ENCODE results near the gene DCN.

The DCN gene

DNA sequence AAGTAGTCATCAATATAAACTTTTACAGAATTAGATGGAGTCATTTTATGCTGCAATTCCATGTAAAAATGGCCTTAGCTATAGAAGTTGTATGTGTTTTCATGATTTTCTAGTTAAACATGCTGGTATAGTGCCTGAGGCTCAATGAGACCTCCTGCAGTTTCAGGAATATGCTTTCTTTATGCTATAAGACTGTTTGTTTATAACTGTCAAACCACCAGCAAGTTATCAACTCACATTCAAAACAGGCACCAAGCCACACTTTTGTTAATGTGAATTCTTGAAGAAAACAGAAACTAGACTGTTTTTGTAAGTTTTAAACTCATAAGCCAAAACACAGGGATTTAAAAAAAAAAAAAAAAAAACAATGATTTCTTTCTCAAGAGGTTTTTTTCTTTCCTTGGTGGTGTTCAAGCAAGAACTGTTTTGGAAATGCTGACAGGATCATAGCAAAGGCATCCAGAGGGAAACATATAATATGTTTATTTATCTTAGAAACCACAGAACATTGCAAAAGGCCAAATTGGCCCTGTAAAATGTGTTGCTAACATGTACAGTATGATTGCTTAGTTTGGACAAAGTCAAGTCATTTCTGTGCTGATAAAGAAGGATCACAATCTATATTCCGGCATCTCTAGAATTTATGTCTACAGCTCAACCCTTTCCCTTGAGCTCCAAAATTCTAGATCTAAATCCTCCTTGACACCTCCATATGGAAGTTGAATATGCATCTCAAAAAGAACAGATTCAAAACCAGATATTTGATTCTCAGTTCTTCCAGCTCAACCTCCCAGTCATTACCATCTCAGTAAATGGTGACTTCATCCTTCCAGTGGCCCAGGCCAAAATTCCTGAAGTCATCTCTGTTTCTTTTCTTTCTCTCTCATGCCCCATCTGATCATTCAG lies 42.3 kb downstream of the DCN start:
- ATAC-seq (ENCODE audit: low read depth) (no peak), DNase-seq (ENCODE audit: low spot score in 2 of 2) (no peak)
- no peak overlapping the region for H3K4me3 Mint-ChIP-seq
- H3K4me1 Mint-ChIP-seq, result no peaks in the 10 kb centered on the region
- H3K27me3 Mint-ChIP-seq, result peaks cover 7% of the 10 kb centered on the region
- H3K36me3 Mint-ChIP-seq, result no peaks in the 10 kb centered on the region
- H3K27ac Mint-ChIP-seq, result no peak overlapping the region
- no peaks in the 10 kb centered on the region for H3K9me3 Mint-ChIP-seq

DNA sequence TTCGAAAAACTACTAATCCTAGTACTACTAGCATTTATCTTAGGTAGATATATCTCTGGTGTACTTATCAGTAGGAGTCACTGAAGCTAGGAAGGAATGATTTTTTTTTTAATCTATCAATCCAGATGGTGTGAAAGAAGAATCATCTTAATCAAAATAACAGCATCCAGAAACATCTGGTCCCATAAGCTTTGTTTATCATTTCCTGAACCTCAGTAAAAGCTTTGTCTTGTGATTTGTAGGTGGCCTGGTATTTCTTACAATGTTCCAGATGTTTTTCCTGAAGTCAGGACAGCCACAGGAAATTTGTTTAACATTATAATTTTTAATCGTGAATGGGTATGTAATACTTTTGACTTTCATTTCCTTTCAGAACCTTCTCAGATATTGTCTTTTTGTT lies 43.3 kb downstream of the DCN start:
- DNase-seq (ENCODE audit: low spot score in 2 of 2), result no peak
- Mint-ChIP-seq H3K27me3 (peaks cover 7% of the 10 kb centered on the region), H3K9me3 (peaks cover 1% of the 10 kb centered on the region), H3K4me3 (no peak overlapping the region), H3K4me1 (no peaks in the 10 kb centered on the region), H3K36me3 (no peaks in the 10 kb centered on the region), H3K27ac (no peak overlapping the region)
- ATAC-seq (ENCODE audit: low read depth), result no peak

DNA sequence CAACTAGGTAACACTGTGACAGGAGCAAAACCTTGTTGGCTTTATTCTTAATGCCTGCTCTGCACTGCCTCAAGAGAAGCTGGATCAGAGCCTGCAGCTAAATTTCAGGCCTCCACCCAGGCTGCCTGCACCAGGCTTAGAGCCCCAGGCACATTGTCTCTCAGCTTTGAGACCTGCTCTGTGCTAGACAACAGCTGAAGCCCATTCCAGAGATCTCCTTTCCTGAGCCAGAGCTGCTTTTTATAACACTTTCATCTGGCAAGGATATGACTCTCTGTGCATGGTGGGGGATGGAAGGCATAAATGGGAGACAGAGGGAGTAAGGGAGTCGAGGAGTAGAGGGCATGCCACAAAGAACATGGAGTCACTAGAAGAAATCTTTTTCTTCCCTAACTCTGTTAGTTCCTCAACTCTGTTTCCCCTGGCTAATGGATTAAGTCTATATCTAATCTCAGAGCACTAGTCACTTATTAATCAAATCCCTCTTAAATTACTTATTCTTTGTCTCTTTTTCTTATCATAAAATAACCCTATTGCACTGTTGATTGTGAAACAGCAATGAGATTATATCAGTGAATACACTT lies 44.2 kb downstream of the DCN start:
- H3K4me3 Mint-ChIP-seq, result no peak overlapping the region
- H3K27ac Mint-ChIP-seq, result no peak overlapping the region
- no peaks in the 10 kb centered on the region for H3K4me1 Mint-ChIP-seq
- peaks cover 1% of the 10 kb centered on the region for H3K9me3 Mint-ChIP-seq
- no peak for DNase-seq (ENCODE audit: low spot score in 2 of 2)
- ATAC-seq (ENCODE audit: low read depth), result no peak
- H3K36me3 Mint-ChIP-seq, result no peaks in the 10 kb centered on the region
- peaks cover 7% of the 10 kb centered on the region for H3K27me3 Mint-ChIP-seq

DNA sequence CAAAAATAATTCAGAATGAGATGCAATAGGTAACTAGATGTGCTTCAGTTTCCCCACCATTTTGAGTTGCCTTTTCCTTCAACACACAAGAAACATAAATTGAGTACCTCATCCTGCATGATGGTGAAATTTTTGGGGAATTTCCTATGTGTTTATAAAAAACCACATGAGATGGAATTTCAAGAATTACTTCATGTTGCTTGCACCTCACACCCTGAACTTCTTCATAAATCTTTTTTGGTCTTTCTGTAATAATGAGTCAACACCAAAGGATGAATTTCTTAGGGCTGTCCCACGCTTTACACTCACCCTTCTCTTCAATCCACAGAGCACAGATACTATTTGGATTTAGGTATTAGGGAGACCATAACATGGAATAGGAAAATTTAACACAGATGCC lies 48.7 kb downstream of the DCN start:
- Mint-ChIP-seq H3K36me3 (no peaks in the 10 kb centered on the region), H3K27me3 (no peaks in the 10 kb centered on the region), H3K27ac (no peak overlapping the region), H3K4me1 (no peaks in the 10 kb centered on the region), H3K9me3 (peaks cover 3% of the 10 kb centered on the region), H3K4me3 (no peak overlapping the region)
- ATAC-seq (ENCODE audit: low read depth) (no peak), DNase-seq (ENCODE audit: low spot score in 2 of 2) (no peak)

DNA sequence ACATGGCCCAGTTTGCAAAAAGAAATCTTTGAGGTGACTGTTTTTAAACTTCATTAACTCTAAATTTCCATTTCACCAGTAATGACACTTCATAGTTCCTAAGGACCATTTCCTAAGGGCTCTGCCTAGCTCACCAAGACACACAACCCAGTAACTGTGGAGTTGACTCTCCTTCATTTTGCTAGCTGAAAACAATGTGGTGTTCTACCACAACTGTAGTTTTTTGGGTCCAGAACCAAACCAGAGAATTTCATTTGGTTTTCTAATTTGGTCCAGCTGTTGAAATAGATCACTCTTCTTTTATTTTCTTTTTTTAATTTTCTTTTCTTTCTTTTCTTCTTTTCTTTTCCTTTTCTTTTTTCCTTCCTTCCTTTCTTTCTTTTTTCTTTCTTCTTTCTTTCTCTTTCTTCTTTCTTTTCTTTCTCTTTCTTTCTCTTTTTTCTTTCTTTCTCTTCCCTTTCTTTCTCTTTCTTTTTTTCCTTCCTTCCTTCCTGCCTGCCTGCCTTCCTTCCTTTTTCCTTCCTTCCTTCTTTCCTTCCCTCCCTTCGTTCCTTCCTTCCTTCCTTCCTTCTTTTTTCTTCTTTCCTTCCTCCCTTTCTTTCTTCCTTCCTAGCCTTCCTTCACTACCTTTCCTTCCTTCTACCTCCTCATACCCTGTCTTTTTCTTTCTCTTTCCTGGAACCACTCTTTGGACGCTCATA lies 52.8 kb downstream of the DCN start:
- peaks cover 2% of the 10 kb centered on the region for H3K9me3 Mint-ChIP-seq
- no peak overlapping the region for H3K4me3 Mint-ChIP-seq
- H3K4me1 Mint-ChIP-seq, result no peaks in the 10 kb centered on the region
- no peak for ATAC-seq (ENCODE audit: low read depth)
- peaks cover 2% of the 10 kb centered on the region for H3K27me3 Mint-ChIP-seq
- H3K36me3 Mint-ChIP-seq, result no peaks in the 10 kb centered on the region
- DNase-seq (ENCODE audit: low spot score in 2 of 2), result no peak
- H3K27ac Mint-ChIP-seq, result no peak overlapping the region

DNA sequence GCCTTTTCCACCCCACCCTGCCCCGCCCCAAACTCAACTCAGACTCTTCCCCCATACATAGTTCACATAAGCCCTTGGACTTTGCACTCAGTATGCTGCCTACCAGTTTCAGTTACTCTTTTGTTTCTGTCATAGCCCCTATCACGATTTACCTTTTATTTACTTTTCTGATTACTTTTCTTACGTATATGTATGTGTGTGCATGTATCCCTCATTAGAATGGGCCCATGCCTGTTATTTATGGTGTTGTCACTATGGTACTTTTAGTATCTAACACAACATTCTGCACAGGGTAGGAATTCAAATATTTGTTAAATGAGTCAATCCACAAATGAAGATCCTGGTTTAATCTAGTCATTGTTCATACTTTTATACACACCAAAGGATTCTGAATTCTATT lies 54.9 kb downstream of the DCN start:
- no peak overlapping the region for H3K27ac Mint-ChIP-seq

DNA sequence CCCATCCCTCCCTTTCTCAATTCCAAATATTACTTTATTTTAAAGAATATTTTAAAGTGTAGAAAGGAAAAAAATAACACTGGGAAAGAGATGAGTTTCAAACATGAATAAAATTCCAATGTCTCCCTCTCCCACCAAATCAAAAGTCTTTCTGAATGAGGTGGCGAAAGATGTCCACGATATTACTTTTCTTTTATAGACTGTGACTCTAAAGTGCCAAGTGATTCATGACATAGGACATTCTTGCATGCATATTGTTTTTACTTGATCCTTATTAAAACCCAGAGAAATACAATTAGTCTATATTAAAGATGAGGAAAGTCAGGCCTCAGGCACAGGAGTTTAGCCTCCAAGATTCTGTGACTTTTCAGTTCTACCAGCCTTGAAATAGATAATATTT lies 55.3 kb downstream of the DCN start:
- Mint-ChIP-seq H3K9me3 (peaks cover 2% of the 10 kb centered on the region), H3K27ac (no peak overlapping the region), H3K4me3 (no peak overlapping the region), H3K27me3 (peaks cover 2% of the 10 kb centered on the region), H3K4me1 (no peaks in the 10 kb centered on the region), H3K36me3 (no peaks in the 10 kb centered on the region)
- DNase-seq (ENCODE audit: low spot score in 2 of 2) (no peak), ATAC-seq (ENCODE audit: low read depth) (no peak)

More for the DNA sequence above, 54.9 kb downstream of the DCN start:
- Mint-ChIP-seq H3K4me3 (no peak overlapping the region), H3K9me3 (peaks cover 2% of the 10 kb centered on the region), H3K36me3 (no peaks in the 10 kb centered on the region), H3K27me3 (peaks cover 2% of the 10 kb centered on the region), H3K4me1 (no peaks in the 10 kb centered on the region)
- DNase-seq (ENCODE audit: low spot score in 2 of 2) (no peak), ATAC-seq (ENCODE audit: low read depth) (no peak)

DNA sequence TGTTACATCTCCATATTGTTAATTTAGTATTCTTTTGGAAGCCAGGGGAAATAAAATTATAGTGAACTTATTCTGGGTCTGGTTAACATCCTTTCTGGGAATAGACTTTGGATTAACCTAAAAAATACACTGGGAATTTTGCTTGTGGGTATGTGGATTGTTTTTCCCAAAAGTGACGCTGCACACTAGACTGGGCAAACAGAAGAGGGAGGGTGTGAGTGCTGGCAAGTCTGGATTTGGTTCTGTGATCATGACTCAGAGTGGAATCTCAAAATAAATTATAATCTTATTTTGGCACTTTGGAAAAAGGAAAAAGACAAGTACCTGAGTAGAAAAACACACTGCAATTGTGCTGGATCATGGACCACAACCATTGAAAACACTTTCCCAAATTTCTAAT lies 56.1 kb downstream of the DCN start:
- peaks cover 2% of the 10 kb centered on the region for H3K9me3 Mint-ChIP-seq
- H3K27me3 Mint-ChIP-seq, result peaks cover 2% of the 10 kb centered on the region
- H3K4me1 Mint-ChIP-seq, result no peaks in the 10 kb centered on the region
- H3K27ac Mint-ChIP-seq, result no peak overlapping the region
- H3K4me3 Mint-ChIP-seq, result no peak overlapping the region
- ATAC-seq (ENCODE audit: low read depth) (no peak), DNase-seq (ENCODE audit: low spot score in 2 of 2) (no peak)
- H3K36me3 Mint-ChIP-seq, result no peaks in the 10 kb centered on the region

DNA sequence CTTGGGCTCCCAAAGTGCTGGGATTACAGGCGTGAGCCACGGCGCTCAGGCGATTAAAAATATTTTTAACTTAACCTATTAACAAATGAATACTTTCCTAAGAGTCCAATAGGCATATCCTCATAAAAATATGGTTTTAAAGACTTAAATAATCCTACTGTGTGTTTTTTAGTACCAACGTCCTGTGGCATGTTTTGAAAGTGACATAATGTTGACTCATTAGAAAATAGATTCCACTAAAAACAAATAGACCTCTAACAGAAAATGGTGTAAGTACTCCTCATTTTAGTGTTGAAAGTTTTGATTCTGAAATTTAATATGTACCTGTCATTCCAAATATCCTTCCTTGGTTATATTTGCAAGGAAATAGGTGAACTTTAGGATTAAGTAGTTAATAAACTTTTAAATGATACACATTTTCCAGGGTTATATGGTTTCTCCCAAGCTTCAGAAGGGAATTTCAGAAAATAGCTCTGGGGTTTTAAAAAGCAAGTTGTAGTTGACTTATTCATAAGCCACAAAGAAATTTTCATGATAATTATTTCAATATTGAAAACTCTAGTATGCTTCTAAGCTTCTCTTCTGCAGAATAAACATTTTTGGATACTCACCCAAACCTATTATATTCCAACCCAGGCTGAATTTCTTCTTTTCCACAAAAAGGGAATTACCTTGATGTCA lies 59.2 kb downstream of the DCN start:
- no peak overlapping the region for H3K4me3 Mint-ChIP-seq

DNA sequence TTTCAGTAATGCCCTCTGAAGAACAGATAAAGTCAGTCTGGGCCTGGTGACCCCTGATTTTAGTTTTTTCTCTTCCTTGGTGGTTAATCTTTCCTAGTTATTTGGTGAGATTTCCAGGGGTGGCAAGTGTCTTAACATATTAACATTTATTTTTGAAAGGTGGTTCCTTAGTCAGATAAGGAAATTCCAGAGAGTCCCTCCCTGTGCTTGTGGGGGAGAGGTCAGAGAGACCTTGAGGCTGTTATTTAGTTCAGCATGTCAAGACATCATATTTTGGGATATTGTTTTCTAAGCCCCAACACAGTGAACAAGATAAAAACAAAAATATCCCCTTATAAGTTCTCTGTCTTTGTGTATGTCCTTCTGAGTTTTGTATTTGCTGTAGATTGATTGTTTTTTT lies 61.8 kb downstream of the DCN start:
- H3K9me3 Mint-ChIP-seq, result no peaks in the 10 kb centered on the region
- H3K27me3 Mint-ChIP-seq, result no peaks in the 10 kb centered on the region
- no peak overlapping the region for H3K27ac Mint-ChIP-seq
- no peak overlapping the region for H3K4me3 Mint-ChIP-seq
- DNase-seq (ENCODE audit: low spot score in 2 of 2), result no peak
- no peak for ATAC-seq (ENCODE audit: low read depth)
- H3K4me1 Mint-ChIP-seq, result no peaks in the 10 kb centered on the region
- H3K36me3 Mint-ChIP-seq, result no peaks in the 10 kb centered on the region

More for the DNA sequence above, 59.2 kb downstream of the DCN start:
- H3K36me3 Mint-ChIP-seq, result no peaks in the 10 kb centered on the region
- H3K4me1 Mint-ChIP-seq, result no peaks in the 10 kb centered on the region
- no peaks in the 10 kb centered on the region for H3K9me3 Mint-ChIP-seq
- ATAC-seq (ENCODE audit: low read depth) (no peak), DNase-seq (ENCODE audit: low spot score in 2 of 2) (no peak)
- H3K27ac Mint-ChIP-seq, result no peak overlapping the region
- H3K27me3 Mint-ChIP-seq, result peaks cover 2% of the 10 kb centered on the region

DNA sequence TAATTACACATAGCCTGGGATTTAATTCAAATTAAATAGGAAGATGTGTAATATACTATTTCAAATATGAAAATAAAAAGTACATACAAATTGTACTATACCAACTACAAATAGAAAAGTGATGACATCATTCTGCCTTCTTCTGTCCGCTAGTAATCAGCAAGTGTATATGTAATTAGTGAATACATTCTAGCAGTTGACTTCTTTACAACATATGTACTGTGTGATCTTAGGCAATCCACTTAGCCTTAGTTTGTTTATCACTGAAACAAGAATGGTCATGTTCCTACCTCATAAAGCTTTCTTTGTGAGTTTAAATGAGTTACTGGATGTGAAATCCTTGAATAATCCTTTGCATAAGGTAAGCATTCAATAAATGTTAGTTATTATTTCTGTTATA lies 63.5 kb downstream of the DCN start:
- Mint-ChIP-seq H3K4me1 (no peaks in the 10 kb centered on the region), H3K36me3 (no peaks in the 10 kb centered on the region), H3K4me3 (no peak overlapping the region), H3K27ac (no peak overlapping the region), H3K9me3 (no peaks in the 10 kb centered on the region), H3K27me3 (no peaks in the 10 kb centered on the region)
- ATAC-seq (ENCODE audit: low read depth) (no peak), DNase-seq (ENCODE audit: low spot score in 2 of 2) (no peak)

DNA sequence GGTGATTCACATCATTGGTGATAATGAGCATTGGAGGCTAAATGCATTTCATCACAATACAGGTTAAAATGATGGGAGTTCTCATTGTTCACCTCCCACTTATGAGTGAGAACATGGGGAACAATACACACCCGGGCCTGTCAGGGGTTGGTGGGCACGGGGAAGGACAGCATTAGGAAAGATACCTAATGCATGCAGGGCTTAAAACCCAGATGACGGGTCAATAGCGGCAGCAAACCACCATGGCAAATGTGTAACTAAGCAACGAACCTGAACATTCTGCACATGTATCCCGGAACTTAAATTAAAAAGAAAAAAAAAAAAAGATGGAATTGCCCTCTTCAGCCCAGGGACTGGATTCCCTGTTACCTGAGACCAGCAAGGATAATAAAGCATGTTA lies 69.0 kb downstream of the DCN start:
- no peak overlapping the region for H3K27ac Mint-ChIP-seq
- DNase-seq (ENCODE audit: low spot score in 2 of 2) (no peak), ATAC-seq (ENCODE audit: low read depth) (no peak)

DNA sequence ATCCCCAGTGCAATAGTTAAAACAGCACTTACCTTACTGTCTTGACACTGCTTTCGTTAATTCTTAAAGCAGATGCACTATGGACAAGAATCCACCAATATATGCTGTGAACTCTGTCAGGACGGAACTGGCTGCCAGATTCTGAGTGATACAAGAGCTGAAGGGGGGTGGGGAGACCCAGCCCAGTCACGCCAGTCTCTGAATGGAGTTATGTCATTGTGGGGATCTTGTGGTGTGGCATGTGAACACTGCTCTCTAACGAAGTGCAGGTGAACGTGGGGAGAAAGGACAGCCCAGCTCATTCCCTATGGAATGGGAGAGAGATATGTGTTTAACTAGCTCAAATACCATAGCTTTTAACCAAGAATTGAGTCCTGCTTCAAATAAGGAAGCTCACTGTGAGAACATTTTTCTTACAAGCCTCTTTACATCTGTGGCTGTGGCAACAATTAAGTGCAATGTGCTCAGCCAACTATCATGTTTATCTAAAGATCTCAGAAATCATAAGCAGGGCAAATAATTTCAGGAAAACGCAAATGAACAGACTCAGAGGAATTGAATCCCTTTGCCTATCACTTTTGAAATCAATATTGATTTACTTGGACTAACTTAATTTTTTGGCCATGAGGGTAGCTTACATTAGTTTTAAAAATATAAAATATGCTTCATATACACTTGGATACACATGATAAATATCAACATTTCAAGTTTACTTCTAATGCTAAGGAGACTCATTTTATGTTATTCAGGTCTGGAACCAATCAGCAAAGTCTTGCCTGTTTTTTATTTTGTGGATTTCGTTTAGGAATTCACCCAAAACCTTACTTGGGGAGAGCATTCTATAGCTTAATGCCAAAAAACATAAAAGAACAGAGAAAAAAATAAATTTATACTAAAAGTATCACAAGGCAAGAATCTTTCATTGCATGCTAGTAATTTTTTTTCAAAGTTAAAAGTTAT lies 71.0 kb downstream of the DCN start, which contains the start of gene LUM:
TSS of gene LUM (minus strand) at position 129 of the 960 bp plus-strand sequence. CDS start 2,515 bp downstream, outside the sequence.
- DNase-seq (ENCODE audit: low spot score in 2 of 2) (no peak), ATAC-seq (ENCODE audit: low read depth) (no peak)
- Mint-ChIP-seq H3K36me3 (no peaks in the 10 kb centered on the region), H3K9me3 (no peaks in the 10 kb centered on the region), H3K27me3 (peaks cover 1% of the 10 kb centered on the region), H3K4me3 (no peak within 1 kb of the TSS), H3K27ac (no peak within 1 kb of the TSS), H3K4me1 (no peaks in the 10 kb centered on the region)

More for the DNA sequence above, 69.0 kb downstream of the DCN start:
- no peak overlapping the region for H3K4me3 Mint-ChIP-seq
- H3K9me3 Mint-ChIP-seq, result no peaks in the 10 kb centered on the region
- no peaks in the 10 kb centered on the region for H3K4me1 Mint-ChIP-seq
- peaks cover 1% of the 10 kb centered on the region for H3K27me3 Mint-ChIP-seq
- H3K36me3 Mint-ChIP-seq, result no peaks in the 10 kb centered on the region
